DMS 273 (cell line): ENCODE measurements around the gene TDRD9.
"Not testable (repeated sequence)": the region's sequence is repeated elsewhere in the genome, so short reads cannot be mapped to it uniquely, and the experiment has no call there.

Source experiments
- DNase-seq: peaks from one replicate; lab custom pipeline; 2025; ENCODE audit not compliant: unreplicated experiment; lab: John Stamatoyannopoulos, UW

Gene TDRD9

GRCh38 chr14:103928011-103928890, at the start of gene TDRD9:
Gene TDRD9 (plus strand): TSS chr14:103928456. CDS start chr14:103928510, 54 bp downstream.
- DNase-seq, result no peak

GRCh38 chr14:103879118-103879569, 49.1 kb upstream of the TDRD9 start:
- no peak for DNase-seq

GRCh38 chr14:103879570-103880347, 48.5 kb upstream of the TDRD9 start:
- no peak for DNase-seq

- DNase-seq, result peak; percentile 64
Observed at GRCh38 chr14:103880348-103881267, 47.6 kb upstream of the TDRD9 start.

GRCh38 chr14:103881268-103882201, 46.7 kb upstream of the TDRD9 start:
- no peak for DNase-seq

GRCh38 chr14:103882503-103883262, 45.6 kb upstream of the TDRD9 start:
- DNase-seq, result no peak

- no peak for DNase-seq
Observed at GRCh38 chr14:103883263-103883523, 45.1 kb upstream of the TDRD9 start.

- no peak for DNase-seq
Observed at GRCh38 chr14:103884854-103885253, 43.4 kb upstream of the TDRD9 start.

GRCh38 chr14:103885509-103885932, 42.7 kb upstream of the TDRD9 start:
- no peak for DNase-seq

- no peak for DNase-seq
Observed at GRCh38 chr14:103886304-103887169, 41.7 kb upstream of the TDRD9 start.

GRCh38 chr14:103887170-103887501, 41.1 kb upstream of the TDRD9 start:
- no peak for DNase-seq

- DNase-seq, result no peak
Observed at GRCh38 chr14:103887557-103888115, 40.6 kb upstream of the TDRD9 start.

- not testable (repeated sequence) for DNase-seq
Observed at GRCh38 chr14:103889002-103889312, 39.3 kb upstream of the TDRD9 start.

GRCh38 chr14:103889313-103890051, 38.8 kb upstream of the TDRD9 start:
- DNase-seq, result no peak

- no peak for DNase-seq
Observed at GRCh38 chr14:103890052-103890371, 38.2 kb upstream of the TDRD9 start.

- DNase-seq, result no peak
Observed at GRCh38 chr14:103890821-103891666, 37.2 kb upstream of the TDRD9 start.

- no peak for DNase-seq
Observed at GRCh38 chr14:103891667-103892215, 36.5 kb upstream of the TDRD9 start.
